Transverse colon (tissue), 4 donors: ENCODE results near the gene AKR1C3. TPM values are rescaled to one million over a fixed set of nuclear protein-coding genes. Genes with fewer than 3 reads are reported as not detected.

Experiments used
- DNase-seq: peaks from one replicate; pipeline ENCODE4 v3.0.0-alpha.2; 2019
- H3K27ac ChIP-seq, 4 donors: fragments of 200-600 bp; sonication (generic); 2 replicates each; pipeline ENCODE4 v1.5.1; 2016 to 2018; ENCODE audit warnings: inconsistent platforms in 4 of 4
- H3K27me3 ChIP-seq: fragments of 200-600 bp; sonication (generic); 2 replicates; pipeline ENCODE4 v1.5.1; 2017; ENCODE audit warnings: inconsistent platforms
- H3K36me3 ChIP-seq, 4 donors: fragments of 200-600 bp; sonication (generic); 2 replicates each; pipeline ENCODE4 v1.5.1; 2017 to 2019; ENCODE audit warnings: inconsistent platforms in 4 of 4
- H3K4me1 ChIP-seq, 4 donors: fragments of 200-600 bp; sonication (generic); 2 replicates each; pipeline ENCODE4 v1.5.1; 2017 to 2020; ENCODE audit warnings: inconsistent platforms in 4 of 4
- H3K4me3 ChIP-seq, 4 donors: fragments of 200-600 bp; sonication (generic); 1 replicate in 1 of 4; 2 replicates in 3 of 4; pipeline versions ENCODE4 v1.5.1 to v1.6.1; 2017 to 2019; ENCODE audit warnings: inconsistent platforms in 4 of 4
- H3K9me3 ChIP-seq, 2 donors: fragments of 200-600 bp; sonication (generic); 2 replicates each; pipeline ENCODE4 v1.5.1; 2017 to 2019; ENCODE audit warnings: inconsistent platforms in 2 of 2
- EP300 ChIP-seq: sonication (generic); formaldehyde crosslinking; IDR thresholded peaks from one replicate; pipeline ENCODE4 v1.6.1; 2017; ENCODE audit warnings: antibody characterized with exemption, low read depth
- POLR2A ChIP-seq: fragments of 450-650 bp; IDR thresholded peaks from one replicate; pipeline ENCODE4 v1.6.1; 2016; ENCODE audit warnings: antibody characterized with exemption, mild to moderate bottlenecking, moderate library complexity
- POLR2AphosphoS5 ChIP-seq, 3 donors: sonication (generic); formaldehyde crosslinking; IDR thresholded peaks; one replicate each; pipeline ENCODE4 v1.6.1; 2016; ENCODE audit warnings: antibody characterized with exemption in 3 of 3
- WGBS, 2 donors: methylation state at CpG; one replicate each; pipeline ENCODE4 v1.1.5; 2018; ENCODE audit warnings: low coverage in 1 of 2; 5-methylcytosine and 5-hydroxymethylcytosine counted together
- in situ Hi-C, 4 donors: fragments of 200-750 bp; cut with MboI; loops; one replicate each; pipeline versions ENCODE4 v1.15.0 to v1.15.1; 2017; ENCODE audit warnings: low sequenced_read_pairs in 3 of 4, low pct_ligation_motif_present in 1 of 4, low pct_unique_long_range_greater_than_20kb in 1 of 4
- intact Hi-C: fragments of 100-400 bp; cut with DNase I; formaldehyde crosslinking; loops from one replicate; pipeline ENCODE4 v1.15.1; 2023; ENCODE audit warnings: low total_unique reads
- total RNA-seq, 4 donors: library from RNA; depleted of rRNA; stranded (reverse); fragments of >200 nt; gene quantifications; one replicate each; pipeline ENCODE4 v1.1.0, GENCODE V29; 2016
- TF ChIP-seq, protein P1 (sequence below), 5 experiments: fragments of 200-600 bp in 3 of 5; fragments of 450-650 bp in 2 of 5; sonication (generic) in 3 of 5; IDR thresholded peaks; 1 replicate in 2 of 5; 2 replicates in 3 of 5; pipeline ENCODE4 v1.5.1; 2016 to 2017; ENCODE audit warnings: antibody characterized with exemption in 5 of 5, inconsistent platforms in 3 of 5, mild to moderate bottlenecking in 2 of 5, moderate library complexity in 1 of 5

Gene AKR1C3
- total RNA-seq, 4 donors from 2014 or later, result 164 to 634 (median 415) TPM

DNA sequence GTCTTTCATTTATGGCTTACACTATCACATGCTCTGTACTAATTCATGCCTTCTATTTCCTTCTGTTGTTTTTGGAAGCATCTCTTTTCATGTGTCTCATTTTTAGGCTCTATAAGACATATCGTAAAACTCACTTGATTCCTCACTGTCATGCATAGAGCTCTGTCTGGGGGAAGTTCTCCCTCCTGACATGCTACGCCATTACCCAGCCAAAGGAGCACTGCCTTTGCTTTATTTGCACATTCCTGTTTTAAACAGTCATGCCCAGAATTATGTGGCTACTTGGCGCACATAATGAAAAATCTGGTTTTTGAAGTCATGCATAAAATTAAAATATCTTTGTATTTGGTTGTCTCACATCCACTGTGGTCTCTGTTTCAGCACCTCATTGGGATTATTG is 17.6 kb upstream of the AKR1C3 start:
- Histone ChIP-seq H3K4me3 (no peak overlapping the region), H3K27me3 (no peaks in the 10 kb centered on the region), H3K36me3 (no peaks in the 10 kb centered on the region), H3K9me3 (no peaks in the 10 kb centered on the region), H3K4me1 (peaks cover 8 to 23% (median 14%) of the 10 kb centered on the region in 4 donors), H3K27ac (no peak overlapping the region)
- in situ Hi-C loops (loop anchor here in 1 of 4 donors (25.0 kb wide), 1 partner anchor 239 kb away; the partner anchor contains the start of gene AKR1E2), intact Hi-C loops (no loop called here)
- 77 to 86% methylated on average over 3 of the region's 3 CpGs for WGBS, 2 donors
- no peak for DNase-seq
- TF ChIP-seq POLR2A (no peak), POLR2AphosphoS5 (IDR thresholded peaks at IDR 0.05) (no peak), EP300 (no peak)
- TF ChIP-seq, protein P1, sequence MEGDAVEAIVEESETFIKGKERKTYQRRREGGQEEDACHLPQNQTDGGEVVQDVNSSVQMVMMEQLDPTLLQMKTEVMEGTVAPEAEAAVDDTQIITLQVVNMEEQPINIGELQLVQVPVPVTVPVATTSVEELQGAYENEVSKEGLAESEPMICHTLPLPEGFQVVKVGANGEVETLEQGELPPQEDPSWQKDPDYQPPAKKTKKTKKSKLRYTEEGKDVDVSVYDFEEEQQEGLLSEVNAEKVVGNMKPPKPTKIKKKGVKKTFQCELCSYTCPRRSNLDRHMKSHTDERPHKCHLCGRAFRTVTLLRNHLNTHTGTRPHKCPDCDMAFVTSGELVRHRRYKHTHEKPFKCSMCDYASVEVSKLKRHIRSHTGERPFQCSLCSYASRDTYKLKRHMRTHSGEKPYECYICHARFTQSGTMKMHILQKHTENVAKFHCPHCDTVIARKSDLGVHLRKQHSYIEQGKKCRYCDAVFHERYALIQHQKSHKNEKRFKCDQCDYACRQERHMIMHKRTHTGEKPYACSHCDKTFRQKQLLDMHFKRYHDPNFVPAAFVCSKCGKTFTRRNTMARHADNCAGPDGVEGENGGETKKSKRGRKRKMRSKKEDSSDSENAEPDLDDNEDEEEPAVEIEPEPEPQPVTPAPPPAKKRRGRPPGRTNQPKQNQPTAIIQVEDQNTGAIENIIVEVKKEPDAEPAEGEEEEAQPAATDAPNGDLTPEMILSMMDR (IDR thresholded peaks at IDR 0.05), result no peak

DNA sequence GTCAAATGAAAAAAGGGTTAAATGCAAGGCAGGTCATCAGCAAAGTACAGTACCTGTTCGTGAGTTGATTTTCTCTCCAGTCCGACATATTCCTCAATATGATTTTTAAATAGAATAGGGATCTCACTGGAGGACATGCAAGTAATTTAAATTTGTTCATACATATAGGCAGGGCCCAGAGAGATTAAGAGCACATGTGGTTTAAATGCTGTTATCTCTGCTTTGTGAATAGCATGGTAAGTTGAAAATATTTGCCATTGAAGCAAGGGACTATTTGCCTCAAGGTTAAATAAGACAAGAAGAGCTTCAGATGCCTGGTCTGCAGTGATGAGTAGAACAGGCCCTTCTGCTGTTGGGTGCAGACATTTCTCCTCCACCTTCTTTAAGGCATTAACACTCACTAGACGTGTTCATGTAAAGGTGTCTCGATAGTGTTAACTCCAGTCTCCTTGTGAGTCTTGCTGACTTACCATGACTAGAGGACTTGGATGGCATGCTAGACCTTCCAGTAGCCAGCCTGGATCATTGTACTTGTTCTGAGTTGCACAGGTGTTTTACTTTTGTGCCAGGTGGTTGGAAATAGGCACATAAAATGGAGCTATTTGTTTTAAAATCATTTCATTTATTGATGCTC is 15.6 kb upstream of the AKR1C3 start:
- intact Hi-C loops, result no loop called here
- Histone ChIP-seq H3K4me1 (peaks cover 0 to 2% (median 0%) of the 10 kb centered on the region in 4 donors), H3K27me3 (no peaks in the 10 kb centered on the region), H3K9me3 (no peaks in the 10 kb centered on the region), H3K4me3 (no peak overlapping the region), H3K27ac (no peak overlapping the region), H3K36me3 (no peaks in the 10 kb centered on the region)
- WGBS, 2 donors, result 72 to 86% methylated on average over 4 of the region's 4 CpGs
- in situ Hi-C loops, result loop anchor here in 1 of 4 donors (25.0 kb wide), 1 partner anchor 241 kb away; the partner anchor contains the start of gene AKR1E2
- TF ChIP-seq POLR2AphosphoS5 (IDR thresholded peaks at IDR 0.05) (no peak), EP300 (no peak), POLR2A (no peak)
- TF ChIP-seq, protein P1 (IDR thresholded peaks at IDR 0.05), result no peak
- no peak for DNase-seq

DNA sequence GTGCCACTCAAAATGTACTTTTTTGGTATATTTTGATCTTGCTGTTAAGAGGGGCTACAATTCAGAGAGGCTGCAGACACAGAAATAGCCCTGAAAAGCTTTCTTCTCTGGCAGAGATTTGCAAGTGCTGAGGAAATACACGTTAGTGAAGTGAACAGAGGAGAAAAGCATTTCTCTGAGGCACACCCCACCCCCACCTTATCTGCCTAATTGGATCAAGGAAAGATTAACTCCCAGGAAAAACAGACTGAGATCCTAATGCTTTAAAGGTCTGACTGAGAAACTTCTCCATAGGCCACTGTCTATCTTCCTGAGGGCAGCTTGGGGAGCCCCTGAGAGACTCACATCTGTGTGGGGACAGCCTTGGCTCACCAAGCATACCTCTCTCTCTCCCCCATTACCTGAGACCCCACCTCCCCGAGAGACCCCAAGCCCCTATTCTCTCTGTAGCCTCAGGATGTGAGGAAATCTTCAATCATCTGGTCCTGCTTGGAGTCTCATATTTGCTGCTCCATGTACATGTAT is 14.8 kb upstream of the AKR1C3 start:
- no peak for DNase-seq
- in situ Hi-C loops, result loop anchor here in 1 of 4 donors (25.0 kb wide), 1 partner anchor 242 kb away; the partner anchor contains the start of gene AKR1E2
- H3K27ac ChIP-seq, result no peak overlapping the region
- H3K9me3 ChIP-seq, result no peaks in the 10 kb centered on the region
- no peaks in the 10 kb centered on the region for H3K27me3 ChIP-seq
- H3K4me3 ChIP-seq, result no peak overlapping the region
- H3K36me3 ChIP-seq, result no peaks in the 10 kb centered on the region
- TF ChIP-seq, protein P1 (IDR thresholded peaks at IDR 0.05), result no peak
- TF ChIP-seq EP300 (no peak), POLR2A (no peak), POLR2AphosphoS5 (IDR thresholded peaks at IDR 0.05) (no peak)
- WGBS, 2 donors, result 50 to 58% methylated on average over 2 of the region's 2 CpGs
- H3K4me1 ChIP-seq, result no peaks in the 10 kb centered on the region
- intact Hi-C loops, result no loop called here

DNA sequence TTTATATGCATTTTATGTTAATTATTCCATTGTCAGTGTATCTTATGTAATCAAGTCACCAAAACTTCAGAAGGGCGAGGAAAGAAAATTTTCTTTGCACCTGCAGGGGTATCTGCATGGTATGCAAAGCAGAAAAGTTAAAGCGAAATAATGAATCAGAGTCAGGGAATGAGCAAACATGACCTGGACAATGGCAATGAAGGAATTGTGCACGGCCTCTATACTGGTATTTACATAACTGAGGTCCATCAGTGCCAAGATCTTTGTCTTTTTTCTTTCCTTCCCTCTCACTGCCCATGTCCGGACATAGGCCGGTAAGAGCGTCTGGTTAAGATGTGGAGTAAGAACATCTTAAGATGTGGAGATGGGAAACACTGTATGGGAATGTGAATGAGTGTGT is 14.4 kb upstream of the AKR1C3 start:
- Histone ChIP-seq H3K4me1 (no peaks in the 10 kb centered on the region), H3K9me3 (no peaks in the 10 kb centered on the region), H3K27ac (no peak overlapping the region), H3K36me3 (no peaks in the 10 kb centered on the region), H3K27me3 (no peaks in the 10 kb centered on the region), H3K4me3 (no peak overlapping the region)
- no peak for DNase-seq
- in situ Hi-C loops, result loop anchor here in 1 of 4 donors (25.0 kb wide), 1 partner anchor 243 kb away; the partner anchor contains the start of gene AKR1E2
- intact Hi-C loops, result loop anchor here (2.0 kb wide), 1 partner anchor 53 kb away; no protein-coding TSS in a partner anchor
- TF ChIP-seq POLR2AphosphoS5 (IDR thresholded peaks at IDR 0.05) (no peak), POLR2A (no peak), EP300 (no peak)
- WGBS, 2 donors, result 73 to 84% methylated on average over 6 of the region's 6 CpGs
